GM19035 (cell line): ENCODE measurements around the gene FAM131C.
"Not testable (repeated sequence)": the region's sequence is repeated elsewhere in the genome, so short reads cannot be mapped to it uniquely, and the experiment has no call there.

Source experiments
- ATAC-seq: cut with Tn5 transposase; IDR thresholded peaks from one replicate; pipeline ENCODE4 v1.9.1; 2021; ENCODE audit not compliant: unreplicated experiment

Gene FAM131C

GRCh38 chr1:16041200-16041599 is 32.3 kb downstream of the FAM131C start:
- no peak for ATAC-seq

- ATAC-seq = not testable (repeated sequence)
Measured at GRCh38 chr1:16039871-16040270, 33.6 kb downstream of the FAM131C start.

- ATAC-seq = no peak
Measured at GRCh38 chr1:16038620-16038912, 34.9 kb downstream of the FAM131C start.

GRCh38 chr1:16036461-16036860 is 37.0 kb downstream of the FAM131C start:
- ATAC-seq = not testable (repeated sequence)

GRCh38 chr1:16033103-16033632 is 40.3 kb downstream of the FAM131C start:
- ATAC-seq = not testable (repeated sequence)

GRCh38 chr1:16032388-16033102 is 40.9 kb downstream of the FAM131C start:
- peak; percentile 80 for ATAC-seq

- ATAC-seq = no peak
Measured at GRCh38 chr1:16031551-16031950, 41.9 kb downstream of the FAM131C start.

GRCh38 chr1:16029288-16029687 is 44.2 kb downstream of the FAM131C start:
- ATAC-seq = no peak

- ATAC-seq = not testable (repeated sequence)
Measured at GRCh38 chr1:16029003-16029268, 44.5 kb downstream of the FAM131C start.

GRCh38 chr1:16028237-16029002 is 45.0 kb downstream of the FAM131C start:
- ATAC-seq = no peak

- ATAC-seq = no peak
Measured at GRCh38 chr1:16026723-16027484, 46.5 kb downstream of the FAM131C start.

GRCh38 chr1:16026302-16026701 is 47.1 kb downstream of the FAM131C start:
- ATAC-seq = not testable (repeated sequence)

- ATAC-seq = no peak
Measured at GRCh38 chr1:16023050-16023653, 50.3 kb downstream of the FAM131C start.

- no peak for ATAC-seq
Measured at GRCh38 chr1:16022393-16022792, 51.1 kb downstream of the FAM131C start.

GRCh38 chr1:16021681-16022080 is 51.8 kb downstream of the FAM131C start, which contains the start of gene CLCNKA:
Gene CLCNKA (plus strand): TSS chr1:16022036. CDS start chr1:16022620, 584 bp downstream.
- no peak for ATAC-seq

GRCh38 chr1:16020878-16021277 is 52.6 kb downstream of the FAM131C start:
- not testable (repeated sequence) for ATAC-seq

- ATAC-seq = no peak
Measured at GRCh38 chr1:16020325-16020724, 53.1 kb downstream of the FAM131C start.

- no peak for ATAC-seq
Measured at GRCh38 chr1:16019644-16020277, 53.7 kb downstream of the FAM131C start.

GRCh38 chr1:16018749-16019643 is 54.5 kb downstream of the FAM131C start:
- ATAC-seq = no peak

- no peak for ATAC-seq
Measured at GRCh38 chr1:16018308-16018707, 55.1 kb downstream of the FAM131C start.
